HEK293 (cell line): ENCODE data around the gene PCSK5.

Experiments
- ZNF292 ChIP-seq: fragments of 450-650 bp; formaldehyde crosslinking; IDR thresholded peaks from 2 replicates; pipeline ENCODE4 v1.5.1; 2016; ENCODE audit warnings: low read depth, missing biosample characterization, missing genetic modification characterization, borderline replicate concordance
- ZNF426 ChIP-seq: fragments of 450-650 bp; formaldehyde crosslinking; IDR thresholded peaks from 2 replicates; pipeline ENCODE4 v1.5.1; 2017; ENCODE audit warnings: missing biosample characterization, missing genetic modification characterization, mild to moderate bottlenecking, inconsistent platforms, moderate library complexity

GRCh38 chr9:76359365-76359764 lies 468.9 kb downstream of the PCSK5 start:
- TF ChIP-seq ZNF426 (tag by site-specific recombination) (no peak), ZNF292 (tag by site-specific recombination) (no peak)
